HCT116 (cell line): ENCODE data around the gene ITGAV.

Source experiments
- ATF3 ChIP-seq: IDR thresholded peaks from 2 replicates; pipeline ENCODE4 v1.6.1; 2012
- CBX3 ChIP-seq: IDR thresholded peaks from 2 replicates; pipeline ENCODE4 v1.6.1; 2012; ENCODE audit warnings: low read depth
- CEBPB ChIP-seq: IDR thresholded peaks from 2 replicates; pipeline ENCODE4 v1.6.1; 2012; ENCODE audit warnings: low read depth
- CTCF ChIP-seq, 3 experiments: fragments of 200-600 bp in 1 of 3; sonication (generic) in 1 of 3; IDR thresholded peaks in 2 of 3; conservative IDR thresholded peaks in 1 of 3; 2 replicates each; pipeline ENCODE4 v1.5.1; 2012 to 2017; ENCODE audit warnings: low read depth in 2 of 3, low read length in 2 of 3, antibody characterized with exemption in 1 of 3, borderline replicate concordance in 1 of 3, control low read depth in 1 of 3, mild to moderate bottlenecking in 1 of 3, mixed read lengths in 1 of 3, mixed run types in 1 of 3, moderate library complexity in 1 of 3; ENCODE audit not compliant: insufficient read depth in 1 of 3
- EGR1 ChIP-seq: IDR thresholded peaks from 2 replicates; pipeline ENCODE4 v1.6.1; 2012; ENCODE audit warnings: low read depth
- EZH2 ChIP-seq: fragments of 200-600 bp; sonication (generic); IDR thresholded peaks from 2 replicates; pipeline ENCODE4 v1.6.1; 2017; ENCODE audit warnings: antibody characterized with exemption, mixed run types
- EZH2phosphoT487 ChIP-seq: fragments of 200-600 bp; IDR thresholded peaks from 2 replicates; pipeline ENCODE4 v1.6.1; 2018; ENCODE audit warnings: antibody characterized with exemption, borderline replicate concordance
- MAX ChIP-seq: IDR thresholded peaks from 2 replicates; pipeline ENCODE4 v1.6.1; 2012
- POLR2A ChIP-seq: IDR thresholded peaks from 2 replicates; pipeline ENCODE4 v1.7.0; 2011; ENCODE audit warnings: borderline replicate concordance; ENCODE audit not compliant: insufficient read depth, insufficient read length; ENCODE audit errors: extremely low read depth
- POLR2AphosphoS5 ChIP-seq: IDR thresholded peaks from 2 replicates; pipeline ENCODE4 v1.6.1; 2011; ENCODE audit warnings: mild to moderate bottlenecking, low read depth, low read length, moderate library complexity
- SP1 ChIP-seq: IDR thresholded peaks from 2 replicates; pipeline ENCODE4 v1.6.1; 2012; ENCODE audit warnings: low read depth

GRCh38 chr2:186728631-186729030 lies 138.8 kb downstream of the ITGAV start:
- TF ChIP-seq CEBPB, result no peak
- TF ChIP-seq EZH2, result no peak
- TF ChIP-seq POLR2A, result no peak
- TF ChIP-seq CTCF (IDR thresholded peaks at IDR 0.05 in 2 of 3, conservative IDR thresholded peaks at IDR 0.05 in 1 of 3; ENCODE audit: borderline replicate concordance in 1 of 3, insufficient read depth in 1 of 3, low read depth in 2 of 3, low read length in 2 of 3), result no peak
- no peak for TF ChIP-seq POLR2AphosphoS5
- TF ChIP-seq CBX3, result no peak
- no peak for TF ChIP-seq EZH2phosphoT487
- TF ChIP-seq ATF3, result no peak
- no peak for TF ChIP-seq MAX
- TF ChIP-seq EGR1, result no peak
- no peak for TF ChIP-seq SP1
